WTC11 (cell line): ENCODE measurements around the gene JAZF1. TPM values are rescaled to one million over a fixed set of nuclear protein-coding genes. Genes with fewer than 3 reads are reported as not detected.

Experiments
- ATAC-seq: fragments of 200-7000 bp; cut with Tn5 transposase; 2 replicates; pipeline ENCODE4 v1.10.0; 2021; ENCODE audit warnings: mild to moderate bottlenecking, moderate library complexity
- CTCF ChIA-PET: fragments of 300-600 bp; sonication (Branson Sonifier 250); formaldehyde crosslinking; loops from one replicate; lab custom pipeline; 2021; ENCODE audit warnings: antibody characterized with exemption; lab: Charles Lee
- POLR2A ChIA-PET: fragments of 350-600 bp; sonication (Branson Sonifier 250); formaldehyde crosslinking; loops from one replicate; lab custom pipeline; 2021; ENCODE audit warnings: antibody characterized with exemption; lab: Charles Lee
- DNase-seq: peaks from one replicate; pipeline ENCODE4 v3.0.0; 2021; ENCODE audit warnings: low spot score
- H3K27ac Mint-ChIP-seq: 2 replicates; pipeline ENCODE4 v1.8.0; 2021; ENCODE audit warnings: mixed read lengths
- H3K27me3 Mint-ChIP-seq: 2 replicates; pipeline ENCODE4 v1.8.0; 2021; ENCODE audit warnings: low read depth, mild to moderate bottlenecking, moderate library complexity, mixed read lengths
- H3K36me3 Mint-ChIP-seq: 2 replicates; pipeline ENCODE4 v1.8.0; 2021; ENCODE audit warnings: mixed read lengths
- H3K4me1 Mint-ChIP-seq: 2 replicates; pipeline ENCODE4 v1.8.0; 2022; ENCODE audit warnings: mixed read lengths
- H3K4me3 Mint-ChIP-seq: 2 replicates; pipeline ENCODE4 v1.8.0; 2021; ENCODE audit warnings: mild to moderate bottlenecking, moderate library complexity, mixed read lengths
- H3K9me3 Mint-ChIP-seq: 2 replicates; pipeline ENCODE4 v1.8.0; 2021; ENCODE audit warnings: mixed read lengths
- ATF1 ChIP-seq: sonication (generic); formaldehyde crosslinking; IDR thresholded peaks from 2 replicates; pipeline ENCODE4 v1.8.1; 2023; ENCODE audit warnings: mild to moderate bottlenecking, moderate library complexity, missing genetic modification reagents
- ATF2 ChIP-seq: sonication (generic); formaldehyde crosslinking; IDR thresholded peaks from 2 replicates; pipeline ENCODE4 v1.8.1; 2022; ENCODE audit warnings: low read depth, missing genetic modification reagents, borderline replicate concordance
- CDX4 ChIP-seq: fragments of 250-450 bp; sonication (Bioruptor Pico); IDR thresholded peaks from 2 replicates; pipeline ENCODE4 v1.9.0; 2021; ENCODE audit warnings: moderate library complexity, mild to moderate bottlenecking, inconsistent platforms, borderline replicate concordance
- CTCF ChIP-seq: fragments of 200-600 bp; IDR thresholded peaks from 2 replicates; pipeline ENCODE4 v1.8.0; 2022; ENCODE audit warnings: antibody characterized with exemption
- E2F5 ChIP-seq: sonication (generic); formaldehyde crosslinking; IDR thresholded peaks from 2 replicates; pipeline ENCODE4 v1.8.1; 2022; ENCODE audit warnings: mild to moderate bottlenecking, moderate library complexity, missing genetic modification reagents
- FOXJ3 ChIP-seq: sonication (generic); formaldehyde crosslinking; IDR thresholded peaks from 2 replicates; pipeline ENCODE4 v1.9.0; 2021; ENCODE audit warnings: missing genetic modification reagents, mild to moderate bottlenecking, borderline replicate concordance
- FOXK1 ChIP-seq: sonication (generic); formaldehyde crosslinking; IDR thresholded peaks from 2 replicates; pipeline ENCODE4 v1.8.0; 2022; ENCODE audit warnings: mild to moderate bottlenecking, moderate library complexity, missing genetic modification reagents
- FOXP1 ChIP-seq: sonication (generic); formaldehyde crosslinking; IDR thresholded peaks from 2 replicates; pipeline ENCODE4 v1.8.0; 2022; ENCODE audit warnings: missing genetic modification reagents, mild to moderate bottlenecking, moderate library complexity, borderline replicate concordance
- GTF2I ChIP-seq: fragments of 250-450 bp; sonication (Bioruptor Pico); conservative IDR thresholded peaks from 2 replicates; pipeline ENCODE4 v1.4.0; 2021; ENCODE audit warnings: mild to moderate bottlenecking
- HMGA2 ChIP-seq: fragments of 250-450 bp; sonication (Bioruptor Pico); IDR thresholded peaks from 2 replicates; pipeline ENCODE4 v1.4.0; 2021; ENCODE audit warnings: mild to moderate bottlenecking, moderate library complexity
- KAT7 ChIP-seq: sonication (generic); formaldehyde crosslinking; IDR thresholded peaks from 2 replicates; pipeline ENCODE4 v1.8.1; 2023; ENCODE audit warnings: missing genetic modification reagents, mild to moderate bottlenecking, borderline replicate concordance
- MLX ChIP-seq: sonication (generic); formaldehyde crosslinking; IDR thresholded peaks from 2 replicates; pipeline ENCODE4 v1.8.1; 2023; ENCODE audit warnings: mild to moderate bottlenecking, missing genetic modification reagents, moderate library complexity
- MYBL2 ChIP-seq: sonication (generic); formaldehyde crosslinking; IDR thresholded peaks from 2 replicates; pipeline ENCODE4 v1.8.1; 2023; ENCODE audit warnings: mild to moderate bottlenecking, moderate library complexity, missing genetic modification reagents
- SMAD3 ChIP-seq: sonication (generic); formaldehyde crosslinking; IDR thresholded peaks from 2 replicates; pipeline ENCODE4 v1.8.0; 2022; ENCODE audit warnings: missing genetic modification reagents, mild to moderate bottlenecking, borderline replicate concordance
- SMAD4 ChIP-seq: sonication (generic); formaldehyde crosslinking; IDR thresholded peaks from 2 replicates; pipeline ENCODE4 v1.8.0; 2022; ENCODE audit warnings: mild to moderate bottlenecking, missing genetic modification reagents
- SP1 ChIP-seq: sonication (generic); formaldehyde crosslinking; conservative IDR thresholded peaks from 2 replicates; pipeline ENCODE4 v1.8.1; 2022; ENCODE audit warnings: missing genetic modification reagents
- TCF7 ChIP-seq: sonication (generic); formaldehyde crosslinking; IDR thresholded peaks from 2 replicates; pipeline ENCODE4 v1.8.0; 2022; ENCODE audit warnings: mild to moderate bottlenecking, low read depth, missing genetic modification reagents, moderate library complexity
- TP53 ChIP-seq: sonication (generic); formaldehyde crosslinking; IDR thresholded peaks from 2 replicates; pipeline ENCODE4 v1.8.1; 2023; ENCODE audit warnings: mild to moderate bottlenecking, missing genetic modification reagents
- USF2 ChIP-seq: sonication (generic); formaldehyde crosslinking; IDR thresholded peaks from 2 replicates; pipeline ENCODE4 v1.8.1; 2023; ENCODE audit warnings: mild to moderate bottlenecking, missing genetic modification reagents, moderate library complexity
- ZNF219 ChIP-seq: sonication (generic); formaldehyde crosslinking; IDR thresholded peaks from 2 replicates; pipeline ENCODE4 v1.8.0; 2023; ENCODE audit warnings: missing genetic modification reagents, mild to moderate bottlenecking, borderline replicate concordance
- ZNF317 ChIP-seq: sonication (generic); formaldehyde crosslinking; IDR thresholded peaks from 2 replicates; pipeline ENCODE4 v1.8.1; 2023; ENCODE audit warnings: low read depth, mild to moderate bottlenecking, moderate library complexity, missing genetic modification reagents, borderline replicate concordance
- total RNA-seq: library from RNA; stranded (reverse); gene quantifications from 3 replicates; pipeline ENCODE4 v1.2.3, GENCODE V29; 2021

The JAZF1 gene
- total RNA-seq, 1 experiment from 2014 or later: 19.0 TPM

- TF ChIP-seq MYBL2 (CRISPR knock-in tag) (no peak), CDX4 (no peak), ATF2 (CRISPR knock-in tag) (no peak), FOXP1 (no peak), GTF2I (CRISPR knock-in tag) (no peak), KAT7 (CRISPR knock-in tag) (no peak)
Observed at GRCh38 chr7:28149291-28150101, 31.1 kb downstream of the JAZF1 start (continued).

GRCh38 chr7:28145931-28146330 lies 34.7 kb downstream of the JAZF1 start:
- ATAC-seq (no peak), DNase-seq (no peak)
- ChIA-PET CTCF (interaction anchor here (1.0 kb wide), 1 partner anchor 27 kb away, joined by 3 read pairs; no protein-coding TSS in a partner anchor), POLR2A (no interaction called here)
- Mint-ChIP-seq H3K4me1 (peaks cover 52% of the 10 kb centered on the region), H3K27ac (no peak overlapping the region), H3K36me3 (peaks cover 4% of the 10 kb centered on the region; the same call in 1 of the 2 replicates), H3K9me3 (no peaks in the 10 kb centered on the region), H3K27me3 (no peaks in the 10 kb centered on the region), H3K4me3 (no peak overlapping the region)
- no peak for TF ChIP-seq ATF1 (CRISPR knock-in tag)
- no peak for TF ChIP-seq ZNF219
- no peak for TF ChIP-seq FOXJ3 (CRISPR knock-in tag)
- no peak for TF ChIP-seq MLX
- TF ChIP-seq ZNF317 (CRISPR knock-in tag): no peak
- TF ChIP-seq SMAD3 (CRISPR knock-in tag): no peak
- TF ChIP-seq USF2 (CRISPR knock-in tag): no peak
- TF ChIP-seq FOXK1 (CRISPR knock-in tag): no peak
- TF ChIP-seq TP53 (CRISPR knock-in tag): no peak
- TF ChIP-seq HMGA2 (CRISPR knock-in tag): no peak
- TF ChIP-seq SMAD4 (CRISPR knock-in tag): no peak
- no peak for TF ChIP-seq E2F5 (CRISPR knock-in tag)
- no peak for TF ChIP-seq TCF7 (CRISPR knock-in tag)
- no peak for TF ChIP-seq CTCF
- TF ChIP-seq SP1 (CRISPR knock-in tag): no peak
- no peak for TF ChIP-seq MYBL2 (CRISPR knock-in tag)
